Left renal pelvis (tissue), 4 donors: Measurements from ENCODE around the gene PPM1H. TPM values are rescaled to one million over a fixed set of nuclear protein-coding genes. Genes with fewer than 3 reads are reported as not detected.
"Not testable (repeated sequence)": the region's sequence is repeated elsewhere in the genome, so short reads cannot be mapped to it uniquely, and the experiment has no call there.

Experiments
- DNase-seq, 4 donors: peaks; one replicate each; pipeline ENCODE4 v3.0.0-alpha.2; 2013; ENCODE audit warnings: low read depth in 4 of 4, low spot score in 3 of 4
- polyA plus RNA-seq, 4 donors: library from polyadenylated mRNA; unstranded; fragments of 120-200 nt; gene quantifications; one replicate each; pipeline ENCODE4 v1.2.1, GENCODE V29; 2013; ENCODE audit not compliant: insufficient read length in 4 of 4

The PPM1H gene
- polyA plus RNA-seq, 4 donors, result 4.1 to 30.8 (median 28.2) TPM

DNA sequence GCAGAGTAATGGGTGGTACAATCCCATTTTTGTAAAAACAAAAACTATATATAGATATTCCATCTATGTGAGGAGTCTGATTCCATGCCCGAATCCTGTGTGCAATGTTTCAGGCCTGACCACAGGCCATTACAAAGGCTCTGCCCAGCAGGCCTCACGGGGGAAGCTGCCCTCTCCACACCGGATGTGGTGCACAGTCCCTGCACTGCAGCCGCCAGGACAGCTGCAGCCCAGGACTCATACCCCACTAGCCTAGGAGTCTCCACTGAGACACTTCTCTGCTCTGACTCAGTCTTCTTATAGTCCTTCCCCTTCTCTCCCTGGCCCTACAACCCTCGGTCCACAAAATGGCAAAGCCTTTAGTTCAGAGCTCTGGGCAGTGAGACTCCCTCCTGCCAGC is 190.4 kb downstream of the PPM1H start:
- DNase-seq, result no peak

DNA sequence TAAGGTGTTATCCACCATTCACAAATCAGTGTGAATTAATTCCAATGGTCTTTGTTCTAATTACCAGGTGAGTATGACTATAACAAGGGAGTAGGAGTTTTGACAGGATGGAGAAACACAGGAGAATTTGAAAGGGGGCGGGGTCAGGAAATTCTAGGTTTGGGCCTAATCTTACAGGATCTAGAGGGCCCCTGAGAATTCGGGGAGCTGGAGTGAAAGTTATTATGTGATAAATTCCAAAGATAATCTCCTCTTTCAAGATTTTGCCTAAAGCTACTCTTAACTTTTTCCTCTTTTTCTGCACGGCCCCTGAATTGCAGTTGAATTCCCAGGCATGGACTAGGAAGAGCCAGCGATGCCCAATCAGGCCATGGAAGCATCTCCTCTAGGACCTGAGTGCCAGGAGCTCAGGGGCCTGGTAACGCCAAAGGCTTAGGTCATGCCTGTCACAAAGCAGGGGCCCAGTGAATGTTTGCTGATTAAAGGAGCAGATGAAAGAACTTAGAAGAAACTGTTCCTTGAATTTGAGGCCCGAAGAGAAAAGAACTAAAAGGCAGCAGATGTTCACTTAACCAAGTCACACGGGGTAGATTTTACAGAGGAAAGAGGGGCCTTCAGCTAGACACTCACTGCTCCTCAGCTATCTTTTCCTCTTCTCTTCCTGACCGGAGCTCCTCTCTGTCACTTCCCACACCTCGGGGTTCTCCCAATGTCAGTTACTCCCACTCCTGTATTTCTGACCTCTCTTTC is 195.5 kb downstream of the PPM1H start:
- DNase-seq, result no peak

DNA sequence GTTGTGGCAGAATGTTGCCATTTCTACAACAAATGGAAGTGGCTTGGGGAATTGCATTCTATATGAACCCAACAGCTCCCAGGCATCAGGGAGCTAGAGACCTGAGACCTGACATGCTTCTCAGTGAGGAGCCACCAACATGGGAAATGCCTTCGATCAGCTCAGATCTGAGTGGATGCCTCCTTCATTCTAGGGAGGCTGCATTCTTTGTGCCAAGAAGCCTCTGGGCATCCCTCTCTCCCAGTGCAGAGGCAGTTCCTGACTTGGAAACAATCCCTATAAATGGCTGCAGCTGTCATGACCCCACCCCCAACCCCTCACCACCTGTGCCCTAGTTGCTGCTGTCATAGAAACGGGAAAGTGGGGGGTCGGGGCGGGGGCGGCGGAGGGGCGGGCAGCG is 196.3 kb downstream of the PPM1H start:
- DNase-seq, result no peak

DNA sequence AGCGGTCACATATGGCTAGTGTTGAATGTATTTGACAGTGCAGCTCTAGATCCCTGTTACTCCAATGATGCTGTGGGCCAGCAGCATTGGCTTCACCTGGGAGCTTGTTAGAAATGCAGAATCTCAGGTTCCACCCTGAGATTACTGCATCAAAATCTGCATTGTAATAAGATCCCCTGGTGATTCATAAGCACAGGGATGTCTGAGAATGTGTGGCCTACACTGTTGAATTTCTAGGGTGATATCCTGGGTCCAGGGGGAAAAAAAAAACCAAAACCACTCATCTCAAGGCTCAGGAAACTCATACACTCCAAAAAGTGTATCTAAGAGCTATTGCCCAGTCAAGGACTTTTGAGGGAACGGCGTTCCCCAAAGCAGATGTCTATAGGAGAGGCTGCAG is 196.8 kb downstream of the PPM1H start:
- DNase-seq, result no peak

DNA sequence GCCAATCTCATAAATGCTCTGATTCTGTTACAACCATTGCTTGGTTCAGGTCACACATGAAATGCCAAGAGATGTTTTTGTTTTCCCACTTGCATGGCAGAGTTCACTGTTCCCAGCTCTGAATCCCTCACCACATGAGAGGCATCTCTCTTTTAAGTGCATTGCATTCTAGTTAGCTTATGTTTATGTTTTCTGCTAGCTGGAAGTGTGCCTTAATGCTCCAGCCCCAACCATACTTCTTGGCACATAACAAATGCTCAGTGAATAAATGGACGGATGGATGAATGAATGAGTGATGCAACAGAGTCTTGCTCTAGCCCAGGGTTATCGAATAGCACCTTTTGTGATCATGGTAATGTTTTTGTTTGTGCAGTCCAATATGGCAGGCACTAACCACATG is 197.3 kb downstream of the PPM1H start:
- DNase-seq, result no peak

DNA sequence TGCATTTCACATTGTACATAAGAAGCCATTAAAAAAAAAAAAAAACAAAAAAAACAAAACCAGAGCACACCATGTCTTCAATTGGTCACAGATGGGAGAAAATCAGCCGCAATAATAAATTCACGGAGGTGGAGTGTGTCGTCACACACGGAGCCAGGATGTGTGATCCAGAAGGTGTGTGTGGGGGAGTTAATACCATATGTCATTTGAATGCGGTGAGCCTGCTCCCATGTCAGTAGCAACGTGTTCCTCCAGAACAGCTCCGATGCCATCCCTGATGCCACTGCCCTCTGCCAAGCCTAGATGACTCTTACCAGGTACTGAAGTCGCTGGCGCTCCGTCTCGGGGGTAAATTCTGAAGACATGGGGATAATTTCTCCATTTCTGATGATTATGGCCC is 197.8 kb downstream of the PPM1H start:
- DNase-seq, result no peak

DNA sequence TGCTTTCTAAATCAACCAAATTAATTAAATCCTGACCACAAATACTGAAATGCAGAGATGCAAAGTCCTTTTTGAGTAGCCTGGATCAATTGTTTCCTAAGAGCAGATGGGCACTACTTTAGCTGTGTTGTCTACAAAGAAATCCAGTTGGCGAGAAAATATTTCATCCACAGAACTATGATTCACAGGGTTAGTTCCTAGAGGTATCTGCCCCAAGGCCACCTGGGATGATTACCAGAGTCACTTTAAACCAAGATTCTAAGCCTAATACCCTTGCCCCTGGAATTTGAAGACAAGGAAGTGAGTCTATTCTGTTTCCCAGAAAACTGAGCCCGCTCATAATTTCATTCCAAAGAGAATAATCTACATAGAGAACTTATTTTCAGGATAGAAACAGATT is 198.4 kb downstream of the PPM1H start:
- DNase-seq, result no peak

DNA sequence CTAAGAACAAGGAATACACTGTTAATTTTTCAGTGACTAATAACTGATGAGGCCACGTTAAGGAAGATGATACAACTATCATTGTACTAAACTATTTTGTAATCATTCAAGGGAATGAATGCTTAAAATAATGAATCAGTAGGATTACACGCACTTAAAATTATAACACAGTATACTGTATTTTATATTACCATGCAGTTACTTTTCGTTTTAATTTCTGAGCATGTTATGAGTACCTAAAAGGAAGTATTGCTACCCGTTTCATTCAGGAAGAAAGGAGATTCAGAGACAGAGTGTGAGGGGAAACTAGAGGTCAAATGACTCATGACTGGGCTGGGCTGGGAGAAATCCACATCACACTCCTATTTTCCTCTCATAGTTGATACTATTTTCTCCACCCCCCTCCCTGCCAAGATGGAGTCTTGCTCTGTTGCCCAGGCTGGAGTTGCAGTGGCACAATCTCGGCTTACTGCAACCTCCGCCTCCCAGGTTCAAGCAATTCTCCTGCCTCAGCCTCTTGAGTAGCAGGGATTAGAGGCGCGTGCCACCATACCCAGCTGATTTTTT is 202.0 kb downstream of the PPM1H start:
- no peak for DNase-seq

DNA sequence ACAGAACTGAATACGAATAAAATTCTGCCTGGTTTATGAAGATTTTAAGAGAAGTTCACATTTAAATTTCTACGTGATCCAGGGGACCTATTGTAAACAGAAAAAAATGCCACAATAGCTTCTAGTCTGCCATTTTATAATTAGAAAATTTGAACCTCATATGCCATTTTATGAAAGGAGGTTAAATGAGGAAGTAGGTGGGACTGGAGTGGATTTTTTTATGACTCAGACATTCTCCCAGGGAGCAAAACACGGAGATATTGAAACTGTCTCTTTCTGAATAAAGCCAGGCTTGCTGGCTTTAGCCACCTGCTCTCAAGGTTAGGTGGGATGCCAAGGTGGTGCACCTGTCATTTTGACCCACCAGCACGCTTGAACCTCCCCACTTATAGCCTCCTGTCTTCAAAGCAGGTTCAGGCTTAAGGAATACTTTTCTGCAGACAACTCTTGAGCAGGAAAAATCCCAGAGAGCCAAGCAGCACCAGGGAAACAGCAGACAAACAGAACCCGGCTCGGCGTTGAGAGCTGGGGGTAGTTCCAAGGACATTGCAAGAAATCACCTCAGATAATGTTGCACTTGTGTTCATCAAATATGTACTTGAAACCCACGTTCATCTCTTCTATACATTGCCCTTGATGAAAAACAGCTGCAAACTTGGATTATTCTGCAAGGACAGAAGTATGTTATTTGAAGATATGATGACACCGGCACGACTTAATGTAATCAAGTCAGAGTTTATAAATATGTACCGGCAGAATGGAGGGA is 203.7 kb downstream of the PPM1H start:
- DNase-seq, result no peak

DNA sequence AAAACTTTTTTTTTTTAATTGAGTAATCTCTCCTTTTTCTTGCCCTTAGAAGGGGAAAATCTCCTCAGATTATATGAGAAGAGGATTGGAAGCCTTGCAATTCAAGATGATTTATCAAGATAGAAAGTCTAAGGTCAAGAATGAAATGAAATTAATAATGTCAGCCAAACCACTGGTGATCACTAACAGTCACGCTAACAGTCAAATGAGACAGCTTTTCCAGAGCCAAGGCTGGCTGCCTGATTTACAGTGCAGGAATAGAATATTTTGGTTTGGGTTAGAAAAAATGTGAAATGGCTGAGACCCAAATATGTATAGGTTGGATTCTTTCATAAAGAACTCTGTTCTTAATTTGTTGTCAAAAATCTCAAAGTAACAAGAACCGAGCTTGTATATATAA is 204.3 kb downstream of the PPM1H start:
- DNase-seq, result no peak

DNA sequence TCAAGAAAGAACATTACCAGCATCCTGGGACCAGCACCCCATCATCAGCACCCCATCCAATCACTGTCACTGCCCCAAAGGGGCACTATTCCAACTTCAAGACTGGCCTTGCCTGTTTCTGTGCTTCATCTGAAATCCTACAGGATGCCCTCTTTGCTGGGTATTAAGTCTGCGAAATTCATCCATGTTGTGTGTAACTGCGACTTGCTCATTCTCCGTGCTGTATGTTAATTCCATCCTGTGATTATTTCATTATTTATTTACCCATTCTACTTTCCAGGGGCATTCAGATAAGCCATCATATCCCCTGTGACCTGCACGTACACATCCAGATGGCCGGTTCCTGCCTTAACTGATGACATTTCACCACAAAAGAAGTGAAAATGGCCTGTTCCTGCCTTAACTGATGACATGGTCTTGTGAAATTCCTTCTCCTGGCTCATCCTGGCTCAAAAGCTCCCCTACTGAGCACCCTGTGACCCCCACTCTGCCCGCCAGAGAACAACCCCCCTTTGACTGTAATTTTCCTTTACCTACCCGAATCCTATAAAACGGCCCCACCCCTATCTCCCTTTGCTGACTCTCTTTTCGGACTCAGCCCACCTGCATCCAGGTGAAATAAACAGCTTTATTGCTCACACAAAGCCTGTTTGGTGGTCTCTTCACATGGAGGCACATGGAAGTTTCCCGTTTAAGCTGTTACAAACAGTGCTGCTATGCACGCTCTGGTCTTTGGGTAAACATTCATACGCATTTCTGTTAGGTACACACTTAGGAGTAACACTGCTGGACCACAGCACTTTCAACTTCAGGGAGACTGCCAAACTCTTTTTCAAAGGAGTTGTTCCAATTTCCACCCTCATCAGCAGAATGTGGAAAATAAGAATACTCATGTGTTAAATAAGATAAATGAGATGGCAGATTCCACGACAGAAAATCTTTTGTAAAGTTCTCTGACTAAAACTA is 205.1 kb downstream of the PPM1H start:
- DNase-seq, result not testable (repeated sequence)

DNA sequence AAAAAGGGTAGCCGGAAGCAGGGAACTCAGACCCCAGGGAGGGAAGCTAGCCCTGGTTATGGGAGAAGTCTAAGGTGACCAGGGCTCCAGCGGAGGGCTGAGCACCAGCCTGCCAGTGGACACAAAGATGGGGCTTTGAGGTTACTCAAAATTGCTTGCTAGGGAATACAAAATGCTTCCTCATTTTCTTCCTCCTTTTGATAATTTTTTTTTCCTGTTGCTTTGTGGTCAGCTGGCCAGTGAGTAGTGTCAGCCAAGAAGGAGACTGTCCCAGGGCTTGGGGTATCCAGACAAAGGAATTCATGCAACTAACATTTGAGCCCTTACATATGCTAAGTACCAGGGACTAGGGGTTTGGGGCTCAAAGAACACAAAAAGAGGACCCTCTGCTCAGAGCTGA is 206.2 kb downstream of the PPM1H start:
- no peak for DNase-seq

DNA sequence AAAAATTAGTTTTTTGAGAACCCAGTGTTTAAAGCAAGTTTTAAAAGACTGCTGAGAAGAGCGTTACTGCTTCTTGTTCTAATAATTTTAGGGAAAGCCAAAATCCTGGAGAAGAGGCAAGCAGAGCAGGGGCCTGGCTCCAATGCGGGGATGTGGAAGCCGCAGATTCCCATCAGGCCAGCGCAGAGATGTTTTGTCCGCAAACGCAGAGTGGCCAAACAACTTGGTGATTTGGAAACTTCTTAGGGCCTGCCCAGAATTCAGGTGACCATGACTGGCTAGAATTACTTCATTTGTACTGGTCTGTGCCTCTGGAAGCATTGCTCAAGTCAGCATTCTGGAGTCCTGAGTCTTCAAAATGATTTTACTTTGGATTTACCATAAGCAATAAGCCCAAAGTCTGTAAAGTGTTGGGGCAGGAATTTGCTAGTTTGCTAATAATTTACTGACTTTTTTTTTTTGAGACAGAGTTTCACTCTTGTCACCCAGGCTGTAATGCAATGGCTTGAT is 208.4 kb downstream of the PPM1H start:
- no peak for DNase-seq

DNA sequence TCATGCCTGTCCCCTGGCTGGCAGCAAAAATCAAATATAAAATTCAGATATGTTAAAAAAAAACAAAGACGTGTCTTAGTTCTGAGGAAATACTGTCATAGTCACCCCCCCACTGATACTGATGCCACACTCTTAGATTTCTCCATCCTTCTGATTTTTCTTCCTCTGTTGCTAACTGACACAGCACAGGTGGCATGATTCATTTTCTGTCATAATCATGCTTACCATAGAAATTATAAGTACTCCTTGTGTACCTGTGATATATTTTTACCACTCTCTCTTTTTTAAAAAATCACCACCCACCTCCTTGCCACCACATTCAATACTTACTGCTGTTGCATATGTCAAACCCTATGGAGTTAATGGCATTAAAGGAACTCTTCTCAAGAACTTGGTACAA is 209.2 kb downstream of the PPM1H start:
- DNase-seq, result no peak

DNA sequence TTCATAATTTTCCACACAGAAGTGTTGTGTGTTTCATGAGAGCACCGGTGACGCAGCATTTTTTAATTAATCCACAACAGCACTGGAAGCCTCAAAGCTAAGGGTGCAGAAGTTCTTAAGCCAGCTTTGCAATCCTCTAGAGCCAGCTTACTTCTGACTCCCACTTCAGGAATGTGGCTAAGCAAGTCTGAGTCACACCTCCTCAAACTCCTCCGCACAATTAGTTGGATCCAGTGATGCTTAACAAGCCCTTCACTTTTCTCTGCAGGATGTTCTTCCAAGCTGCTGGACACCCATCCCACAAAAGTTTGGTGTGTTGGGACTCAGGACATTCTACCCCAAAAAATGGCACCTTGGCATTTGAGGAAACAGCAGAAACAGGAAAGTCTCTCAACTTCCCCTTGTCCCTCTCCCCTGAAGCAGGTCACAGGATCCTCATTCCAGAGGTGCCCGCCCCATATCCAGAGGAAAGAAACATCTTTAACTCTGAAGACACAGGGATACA is 210.0 kb downstream of the PPM1H start:
- DNase-seq, result peak in 2 of 4 donors; percentile 66 to 81

DNA sequence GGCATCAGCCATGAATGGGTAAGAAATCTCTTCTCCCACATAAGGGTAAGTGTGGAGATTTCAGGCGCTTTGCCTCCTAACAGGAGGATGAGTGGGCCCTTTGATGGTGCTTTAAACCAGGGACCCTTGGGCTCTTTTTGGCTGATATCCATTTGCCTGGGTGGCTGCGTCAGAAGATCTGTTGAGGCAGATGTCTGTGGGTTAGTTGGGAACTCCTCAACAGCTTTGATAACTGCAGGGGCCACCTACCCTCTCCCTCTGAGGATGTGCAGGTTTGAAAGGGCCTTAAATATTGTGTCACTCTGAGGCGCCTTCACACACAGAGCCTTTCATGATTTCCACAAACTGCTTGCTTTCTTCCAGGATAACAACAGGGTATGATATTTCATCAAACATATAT is 210.7 kb downstream of the PPM1H start:
- no peak for DNase-seq

DNA sequence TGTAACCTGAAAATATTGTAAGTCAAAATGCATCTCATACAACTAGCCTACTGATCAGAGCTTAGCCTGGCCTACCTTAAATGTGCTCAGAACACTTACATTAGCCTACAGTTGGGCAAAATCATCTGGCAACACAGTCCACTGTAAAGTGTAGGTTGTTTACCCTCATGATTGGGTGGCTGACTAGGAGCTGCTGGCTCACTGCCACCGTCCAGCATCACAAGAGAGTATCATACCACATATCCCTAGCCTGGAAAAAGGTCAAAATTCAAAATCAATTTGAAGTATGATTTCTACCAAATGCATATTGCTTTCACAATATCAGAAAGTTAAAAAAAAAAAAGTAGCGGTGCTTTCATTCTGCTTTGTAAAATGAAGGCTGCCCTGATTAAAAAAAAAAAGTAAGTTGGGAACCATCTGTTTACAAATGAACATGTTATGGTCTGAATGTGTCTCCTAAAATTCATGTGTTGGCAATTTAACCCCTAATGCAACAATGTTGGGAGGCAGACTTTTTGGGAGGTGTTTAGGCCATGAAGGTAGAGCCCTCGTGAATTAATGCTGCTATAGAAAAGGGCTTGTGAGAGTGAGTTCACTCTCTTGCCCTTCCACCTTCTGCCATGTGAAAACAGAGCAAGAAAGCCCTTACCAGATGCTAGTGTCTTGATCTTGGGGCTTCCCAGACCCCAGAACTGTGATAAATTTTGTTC is 211.8 kb downstream of the PPM1H start:
- no peak for DNase-seq

DNA sequence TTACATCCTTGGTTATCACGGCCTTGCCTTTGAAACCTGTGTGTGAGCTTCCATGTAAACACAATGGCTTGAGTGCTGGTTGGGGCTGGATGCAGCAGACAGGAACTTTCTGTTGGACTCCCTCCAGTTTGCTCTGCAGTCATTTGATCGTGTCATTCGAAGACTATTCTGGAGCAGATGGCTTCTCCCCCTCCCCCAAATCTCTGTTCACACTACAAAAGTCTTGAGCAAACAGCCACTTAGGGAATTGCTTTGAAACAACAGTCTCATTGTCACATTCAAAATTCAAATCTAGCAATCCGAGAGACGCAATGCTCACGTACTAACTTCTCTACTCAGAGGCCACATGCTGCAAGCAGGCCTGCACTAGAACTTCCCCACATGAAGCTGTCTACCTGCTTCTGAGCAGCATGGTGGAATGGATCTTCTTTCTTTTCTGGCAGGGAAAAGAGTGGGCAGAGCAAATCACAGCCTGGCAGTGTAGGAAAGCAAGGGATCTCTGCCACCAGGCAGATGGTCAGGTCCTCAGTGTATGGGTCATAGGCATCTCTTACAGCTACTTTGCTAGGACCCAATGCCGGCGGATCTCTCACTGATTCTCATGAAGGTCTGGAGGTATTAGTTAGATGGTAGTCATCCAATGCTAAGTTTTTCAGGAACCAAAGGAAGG is 214.2 kb downstream of the PPM1H start:
- DNase-seq, result no peak

DNA sequence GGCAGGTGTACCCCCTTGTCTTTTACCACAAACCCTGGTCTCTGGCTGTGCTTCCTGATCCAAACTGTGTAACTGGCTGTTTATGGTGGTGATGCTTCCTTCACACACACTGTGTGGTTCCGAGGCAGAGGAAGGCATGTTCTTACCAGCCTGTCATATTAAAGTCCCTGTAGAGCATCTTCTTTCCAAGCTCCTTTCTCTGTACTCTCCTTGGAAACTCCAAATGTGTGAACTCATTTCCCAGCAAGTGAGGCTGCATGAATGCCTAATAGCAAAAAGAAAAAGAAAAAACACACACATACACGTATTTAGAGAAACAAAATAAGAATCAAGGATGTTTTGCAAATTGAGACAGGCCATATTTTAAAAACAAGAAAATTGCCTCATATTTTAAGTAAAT is 214.9 kb downstream of the PPM1H start:
- DNase-seq, result no peak
